HL-60 (cell line): ENCODE measurements around the gene ANO7.

Experiments
- CTCF ChIP-seq: IDR thresholded peaks from one replicate; pipeline ENCODE4 v1.5.1; 2011; ENCODE audit warnings: low read length, control low read depth, inconsistent platforms; ENCODE audit not compliant: insufficient read depth
- GABPA ChIP-seq: IDR thresholded peaks from 2 replicates; pipeline ENCODE4 v1.6.1; 2012; ENCODE audit warnings: low read depth
- POLR2AphosphoS5 ChIP-seq: IDR thresholded peaks from 2 replicates; pipeline ENCODE4 v1.6.1; 2012; ENCODE audit warnings: low read depth
- REST ChIP-seq: IDR thresholded peaks from 2 replicates; pipeline ENCODE4 v1.6.1; 2012; ENCODE audit warnings: low read depth; ENCODE audit not compliant: insufficient replicate concordance
- SPI1 ChIP-seq: IDR thresholded peaks from 2 replicates; pipeline ENCODE4 v1.6.1; 2012; ENCODE audit warnings: low read depth, mild to moderate bottlenecking, borderline replicate concordance

GRCh38 chr2:241188361-241189092 lies at the start of gene ANO7:
- TF ChIP-seq CTCF (no peak), REST (no peak), SPI1 (no peak), POLR2AphosphoS5 (no peak), GABPA (no peak)
